ENCODE measurements around the gene PLAAT4. TPM values are rescaled to one million over a fixed set of nuclear protein-coding genes. Genes with fewer than 3 reads are reported as not detected.

Gene PLAAT4
- total and polyA plus RNA-seq, 2 of the 8 experiments (the other 6 are each of a cell fraction or from before 2014, with no cell fraction given): 2.8 to 4.1 TPM

GRCh38 chr11:63574856-63575602, 38.4 kb downstream of the PLAAT4 start:
- H3K27ac ChIP-seq (ENCODE audit: low read depth, low read length): no peak overlapping the region
- FAIRE-seq: no peak
- H3K9ac ChIP-seq (replicated peaks in 1 of 4; ENCODE audit: extremely low read depth in 1 of 4, low read depth in 3 of 4, low read length in 3 of 4): no peak overlapping the region

More at GRCh38 chr11:63574856-63575602, 38.4 kb downstream of the PLAAT4 start:
- no peak overlapping the region for H2BK12ac ChIP-seq (ENCODE audit: low read depth, low read length)
- H3K27me3 ChIP-seq (replicated peaks in 1 of 4; ENCODE audit: control insufficient read depth in 3 of 4, extremely low read depth in 1 of 4, insufficient read depth in 3 of 4, low read length in 3 of 4): no peaks in the 10 kb centered on the region
- H2BK5ac ChIP-seq (ENCODE audit: low read depth, low read length): no peak overlapping the region
- no peak overlapping the region for H2BK15ac ChIP-seq (ENCODE audit: low read length)
- H3K79me2 ChIP-seq (ENCODE audit: control insufficient read depth in 1 of 2, insufficient read depth in 2 of 2, low read length in 2 of 2): peaks cover 0 to 3% of the 10 kb centered on the region in 2 experiments; a peak in 1 of 4 replicates
- H3K4me3 ChIP-seq (ENCODE audit: extremely low read depth in 1 of 4, insufficient read depth in 2 of 4, low read depth in 3 of 4, low read length in 4 of 4): no peak overlapping the region
- no peak overlapping the region for H3K14ac ChIP-seq (ENCODE audit: insufficient read length)
- H2AFZ ChIP-seq (ENCODE audit: low read length): no peak overlapping the region
- H4K5ac ChIP-seq (ENCODE audit: insufficient read length, low read depth, low read length): no peak overlapping the region
- peaks cover 3% of the 10 kb centered on the region; the same call in 1 of the 2 replicates for H3K79me1 ChIP-seq (ENCODE audit: low read depth, low read length)
- H3K23ac ChIP-seq (ENCODE audit: insufficient read length): no peak overlapping the region
- H3K18ac ChIP-seq (ENCODE audit: extremely low read depth, low read length): no peak overlapping the region
- ChIA-PET CTCF (ENCODE audit: partially characterized antibody) (interaction anchor here (1.1 kb wide), 1 partner anchor 67 kb away, joined by 3 read pairs; no protein-coding TSS in a partner anchor), POLR2A (ENCODE audit: partially characterized antibody) (no interaction called here)
- DNase-seq (ENCODE audit: low read depth in 1 of 2, low spot score in 2 of 2): no peak
- H3K23me2 ChIP-seq (ENCODE audit: low read depth, low read length): no peaks in the 10 kb centered on the region; the same call in 1 of the 2 replicates
- TF ChIP-seq GTF2F1 (IDR thresholded peaks at IDR 0.05; ENCODE audit: borderline replicate concordance, low read depth, low read length) (no peak), GABPA (IDR thresholded peaks at IDR 0.05; ENCODE audit: borderline replicate concordance, insufficient read depth, low read length) (no peak), HDAC2 (IDR thresholded peaks at IDR 0.05; ENCODE audit: borderline replicate concordance in 1 of 2, low read depth in 2 of 2, low read length in 2 of 2) (no peak), SIN3A (conservative IDR thresholded peaks at IDR 0.05 in 1 of 2, IDR thresholded peaks at IDR 0.05 in 1 of 2; ENCODE audit: low read depth in 1 of 2, low read length in 2 of 2) (no peak)
- H3K4me1 ChIP-seq (replicated peaks in 1 of 4; ENCODE audit: control insufficient read depth in 3 of 4, insufficient read depth in 4 of 4, low read length in 3 of 4): no peaks in the 10 kb centered on the region
- no peak overlapping the region for H3K4ac ChIP-seq (replicated peaks; ENCODE audit: insufficient read length, low read depth, low read length)
- H4K8ac ChIP-seq (ENCODE audit: extremely low read depth, insufficient read depth, low read length): no peak overlapping the region
- H3K9me3 ChIP-seq (ENCODE audit: insufficient read depth in 2 of 2, low read depth in 1 of 2, low read length in 1 of 2): peaks cover 3% of the 10 kb centered on the region in 2 experiments
- no peak overlapping the region for H2BK120ac ChIP-seq (replicated peaks; ENCODE audit: low read depth, low read length)
- WGBS, 2 experiments (ENCODE audit: extremely low coverage in 1 of 2, insufficient coverage in 1 of 2, insufficient read length in 1 of 2, insufficient replicate concordance in 2 of 2, low coverage in 1 of 2, low lambda C conversion rate in 2 of 2, missing lambda C conversion rate in 1 of 2): 93% methylated on average over 10 of the region's 10 CpGs; no CpG with 5 or more reads in 1 of the 2 experiments
- peaks cover 5 to 29% (median 18%) of the 10 kb centered on the region in 4 experiments; a peak in 6 of 8 replicates for H3K36me3 ChIP-seq (ENCODE audit: control insufficient read depth in 2 of 4, insufficient read depth in 4 of 4, low read length in 3 of 4)
- H2BK20ac ChIP-seq (ENCODE audit: low read length): no peak overlapping the region
- H4K91ac ChIP-seq (replicated peaks; ENCODE audit: insufficient read length, low read length): no peak overlapping the region
- H3K56ac ChIP-seq (replicated peaks; ENCODE audit: insufficient read length, low read depth, low read length): no peak overlapping the region
- no peak overlapping the region for H3K4me2 ChIP-seq (ENCODE audit: insufficient read depth in 1 of 2, low read depth in 2 of 2, low read length in 2 of 2)
- no peaks in the 10 kb centered on the region for H4K20me1 ChIP-seq (replicated peaks in 1 of 2; ENCODE audit: control insufficient read depth in 1 of 2, insufficient read depth in 2 of 2, low read length in 2 of 2)
- no peak overlapping the region for H2AK5ac ChIP-seq (ENCODE audit: low read depth, low read length)

Measured in H1 (cell line).